HG03159 (cell line): ENCODE data around the gene CERK.
"Not testable (repeated sequence)": the region's sequence is repeated elsewhere in the genome, so short reads cannot be mapped to it uniquely, and the experiment has no call there.

Source experiments
- ATAC-seq: cut with Tn5 transposase; IDR thresholded peaks from one replicate; pipeline ENCODE4 v1.9.1; 2021; ENCODE audit warnings: mild to moderate bottlenecking, moderate library complexity; ENCODE audit not compliant: unreplicated experiment

CERK gene

GRCh38 chr22:46650078-46650810 is 87.8 kb downstream of the CERK start:
- no peak for ATAC-seq

DNA sequence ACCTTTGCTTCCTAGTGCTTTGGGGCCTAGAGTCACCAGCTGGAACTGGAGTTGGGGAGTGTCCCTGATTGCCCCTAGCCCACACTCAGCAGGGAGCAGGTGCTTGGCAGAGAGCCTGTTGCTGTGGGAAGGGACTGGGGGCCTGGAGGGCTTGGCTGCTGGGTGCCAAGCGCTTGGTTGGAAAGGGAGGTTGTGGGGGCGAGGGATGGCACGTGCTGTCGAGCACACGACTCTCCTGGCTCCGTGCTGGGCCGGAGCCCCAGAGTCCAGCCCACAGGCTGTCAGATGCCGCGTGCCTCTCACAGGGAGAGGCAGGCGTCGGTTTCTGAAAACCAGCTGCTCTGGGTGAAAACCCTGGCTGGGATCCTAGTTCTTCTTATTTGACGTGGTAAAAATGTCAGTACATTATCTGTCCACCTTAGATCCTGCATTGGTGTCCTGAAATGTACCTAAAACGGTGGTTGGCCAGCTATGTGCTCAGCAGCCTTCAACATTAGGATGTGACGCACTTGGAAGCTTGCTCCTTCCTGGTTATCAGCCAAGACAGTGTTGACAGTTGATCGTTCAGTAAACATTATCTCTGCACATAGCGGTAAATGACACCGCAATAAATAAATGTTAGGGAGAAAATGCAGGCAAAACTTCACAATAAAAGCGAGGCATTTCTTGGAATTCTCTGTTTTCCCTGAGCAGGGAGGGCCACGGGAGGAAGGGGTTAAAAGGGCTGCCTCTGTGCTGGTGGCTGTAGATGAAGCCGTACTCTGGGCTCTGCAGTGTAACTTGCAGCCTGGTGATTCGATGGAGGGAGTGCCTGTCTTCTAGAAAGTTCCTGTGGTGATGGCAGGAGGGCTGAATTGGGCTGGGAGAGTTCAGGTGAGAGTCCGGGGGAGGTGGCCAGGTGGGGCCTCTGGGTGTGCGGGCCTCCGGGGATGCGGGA is 88.6 kb downstream of the CERK start:
- no peak for ATAC-seq

DNA sequence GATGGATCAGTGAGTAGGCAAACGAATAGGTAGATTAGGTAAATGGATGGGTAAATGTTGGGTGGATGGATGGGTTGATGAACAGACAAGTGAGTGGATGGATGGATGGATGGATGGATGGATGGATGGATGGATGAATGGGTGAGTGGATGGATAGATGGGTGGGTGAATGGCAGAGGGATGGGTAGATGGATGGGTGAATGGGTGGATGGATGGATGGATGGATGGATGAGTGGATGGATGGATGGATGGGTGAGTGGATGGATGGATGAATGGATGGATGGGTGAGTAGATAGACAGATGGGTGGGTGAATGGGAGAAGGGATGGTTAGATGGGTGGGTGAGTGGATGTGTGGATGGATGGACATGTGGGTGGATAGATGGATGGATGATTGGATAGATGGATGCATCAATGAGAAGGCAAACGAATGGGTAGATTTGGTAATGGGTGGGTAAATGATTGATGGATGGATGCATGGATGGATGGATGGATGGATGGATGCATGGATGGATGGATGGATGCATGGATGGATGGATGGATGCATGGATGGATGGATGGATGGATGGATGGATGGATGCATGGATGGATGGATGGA is 89.7 kb downstream of the CERK start:
- ATAC-seq, result not testable (repeated sequence)

GRCh38 chr22:46646531-46647215 is 91.4 kb downstream of the CERK start:
- ATAC-seq, result no peak

DNA sequence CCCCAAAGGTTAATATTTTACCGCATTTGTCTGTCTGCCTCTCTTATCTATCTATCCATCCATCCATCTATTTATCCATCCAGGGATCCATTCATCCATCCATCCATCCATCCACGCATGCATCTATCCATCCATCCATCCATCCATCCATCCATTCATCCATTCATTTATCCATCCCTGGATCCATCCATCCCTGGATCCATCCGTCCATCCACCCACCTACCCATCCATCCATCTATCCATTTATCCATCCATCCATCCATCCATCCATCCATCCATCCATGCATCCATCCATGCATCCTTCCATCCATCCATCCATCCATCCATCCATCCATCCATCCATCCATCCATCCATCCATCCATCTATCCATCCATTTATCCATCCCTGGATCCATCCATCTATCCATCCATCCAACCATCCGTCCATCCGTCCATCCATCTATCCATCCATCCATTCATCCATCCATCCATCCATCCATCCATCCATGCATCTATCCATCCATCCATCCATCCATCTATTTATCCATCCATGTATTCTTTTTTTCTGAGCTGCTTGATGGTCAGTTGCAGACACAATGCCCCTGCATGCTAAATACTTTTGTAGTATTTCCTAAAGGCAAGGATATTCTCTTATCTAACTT is 95.1 kb downstream of the CERK start:
- ATAC-seq, result not testable (repeated sequence)

DNA sequence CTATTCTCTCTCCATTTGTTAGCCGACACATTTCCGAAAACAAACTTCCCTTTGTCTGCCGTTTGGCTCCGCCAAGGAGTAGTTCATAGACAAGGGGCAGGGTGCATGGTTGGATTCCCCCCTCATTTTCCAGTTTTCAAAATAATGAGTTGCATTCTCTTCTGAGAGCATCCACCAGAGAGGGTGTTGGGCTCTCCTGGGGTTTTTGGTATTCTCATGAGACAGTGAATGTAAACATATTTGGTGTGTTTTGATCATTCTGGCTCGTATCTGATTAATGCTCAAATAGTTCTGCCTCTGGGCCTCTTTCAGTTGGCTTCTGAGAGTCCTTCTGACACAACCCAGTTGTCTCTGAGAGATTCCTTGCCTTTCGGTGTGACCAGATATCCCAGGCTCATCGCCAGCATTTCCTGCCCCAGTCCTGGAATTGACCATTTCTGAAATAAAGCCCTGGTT is 96.2 kb downstream of the CERK start:
- ATAC-seq, result no peak

DNA sequence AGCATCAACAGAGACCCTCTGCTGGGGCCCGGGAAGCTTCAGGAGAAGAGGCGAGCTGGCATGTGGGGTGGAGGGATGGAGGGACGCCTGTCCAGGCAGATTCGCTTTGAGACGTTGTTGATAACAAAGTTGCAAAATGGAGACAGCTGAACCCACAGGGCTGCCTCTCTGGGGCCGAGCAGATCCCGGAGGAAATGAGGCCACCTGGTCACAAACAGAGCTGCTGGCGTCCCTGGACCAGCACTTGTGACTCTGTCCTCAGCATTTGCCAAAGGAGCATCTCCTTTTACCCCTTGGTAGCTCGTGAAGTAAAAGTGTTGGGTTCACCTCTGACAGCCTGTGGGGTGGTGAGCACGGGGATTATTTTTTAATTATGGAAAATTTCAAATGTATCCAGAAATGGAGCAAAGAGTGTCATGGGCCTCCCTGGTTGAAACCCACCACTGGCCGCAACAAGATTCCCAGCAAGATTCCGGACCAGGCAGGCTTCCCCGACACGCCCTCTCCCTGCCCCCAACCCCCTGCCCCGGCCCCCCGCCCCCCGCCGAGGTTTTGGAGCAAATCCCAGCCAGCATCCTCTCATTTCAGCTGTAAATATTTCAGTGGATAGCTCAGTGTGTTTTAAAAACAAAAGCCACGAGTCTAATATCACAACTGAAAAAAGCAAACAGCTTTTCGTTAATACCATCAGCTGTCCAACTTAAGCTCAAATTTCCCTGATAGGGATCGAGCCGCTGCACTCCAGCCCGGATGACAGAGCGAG is 97.6 kb downstream of the CERK start:
- ATAC-seq, result no peak

DNA sequence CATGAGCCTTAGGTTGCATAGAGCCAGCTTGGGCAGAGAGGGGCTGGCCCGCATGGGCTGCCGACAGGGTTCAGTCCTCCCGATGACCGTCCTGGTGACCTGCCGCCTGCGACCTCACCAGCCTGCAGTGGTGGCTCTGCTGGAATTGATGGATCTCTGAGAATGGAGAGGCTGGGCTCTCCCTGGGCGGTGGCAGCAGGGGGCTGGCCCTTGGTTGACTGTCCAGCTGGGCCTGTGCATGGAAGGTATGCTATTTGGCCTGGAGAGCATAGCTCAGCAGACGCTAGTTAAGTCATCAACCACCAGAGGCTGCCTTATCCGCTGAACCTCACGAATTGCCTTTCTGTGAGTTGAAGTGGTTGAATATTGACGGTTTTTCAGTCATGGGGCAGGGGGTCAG is 98.2 kb downstream of the CERK start:
- ATAC-seq, result no peak

- ATAC-seq, result no peak
Measured at GRCh38 chr22:46638601-46639431, 99.2 kb downstream of the CERK start.

- no peak for ATAC-seq
Measured at GRCh38 chr22:46637711-46638600, 100.1 kb downstream of the CERK start.

- no peak for ATAC-seq
Measured at GRCh38 chr22:46636221-46637002, 101.6 kb downstream of the CERK start.

DNA sequence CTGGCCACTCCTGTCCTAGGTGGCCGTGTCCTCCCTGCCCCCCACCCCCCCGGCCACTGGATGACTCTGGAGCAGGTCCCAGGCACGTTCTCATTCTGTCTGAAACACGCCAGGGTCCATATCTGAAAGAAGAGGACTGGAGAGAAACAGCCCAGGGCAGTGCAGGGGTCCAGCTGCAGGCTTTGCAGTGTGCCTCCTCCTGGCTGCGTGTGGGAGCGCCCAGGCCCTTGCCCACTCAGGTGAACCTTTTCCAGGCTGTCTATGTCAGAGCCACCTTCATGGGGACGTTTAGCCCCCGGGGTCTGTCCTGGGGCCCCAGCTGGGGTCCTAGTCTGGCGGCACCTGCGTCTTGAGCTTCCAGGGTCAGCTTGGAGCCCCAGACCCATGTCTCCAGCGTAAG is 102.3 kb downstream of the CERK start:
- ATAC-seq, result no peak

DNA sequence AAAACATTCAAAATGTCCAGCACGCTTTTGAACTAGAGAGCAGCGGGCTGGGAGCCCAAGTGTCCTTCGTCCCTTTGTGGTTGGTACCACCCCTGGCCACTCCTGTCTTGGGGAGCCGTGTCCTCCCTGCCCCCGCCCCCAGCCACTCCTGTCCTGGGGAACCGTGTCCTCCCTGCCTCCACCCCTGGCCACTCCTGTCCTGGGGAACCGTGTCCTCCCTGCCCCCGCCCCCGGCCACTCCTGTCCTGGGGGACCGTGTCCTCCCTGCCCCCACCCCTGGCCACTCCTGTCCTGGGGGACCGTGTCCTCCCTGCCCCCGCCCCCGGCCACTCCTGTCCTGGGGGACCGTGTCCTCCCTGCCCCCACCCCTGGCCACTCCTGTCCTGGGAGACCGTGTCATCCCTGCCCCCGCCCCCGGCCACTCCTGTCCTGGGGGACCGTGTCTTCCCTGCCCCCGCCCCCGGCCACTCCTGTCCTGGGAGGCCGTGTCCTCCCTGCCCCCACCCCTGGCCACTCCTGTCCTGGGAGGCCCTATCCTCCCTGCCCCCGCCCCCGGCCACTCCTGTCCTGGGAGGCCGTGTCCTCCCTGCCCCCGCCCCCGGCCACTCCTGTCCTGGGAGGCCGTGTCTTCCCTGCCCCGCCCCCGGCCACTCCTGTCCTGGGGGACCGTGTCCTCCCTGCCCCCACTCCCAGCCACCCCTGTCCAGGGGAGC is 102.9 kb downstream of the CERK start:
- not testable (repeated sequence) for ATAC-seq
